ENCODE data around the gene GSTM4. TPM values are rescaled to one million over a fixed set of nuclear protein-coding genes. Genes with fewer than 3 reads are reported as not detected.

GSTM4 gene
- polyA plus RNA-seq, 4 donors = 49.3 to 65.5 (median 61.8) TPM

DNA sequence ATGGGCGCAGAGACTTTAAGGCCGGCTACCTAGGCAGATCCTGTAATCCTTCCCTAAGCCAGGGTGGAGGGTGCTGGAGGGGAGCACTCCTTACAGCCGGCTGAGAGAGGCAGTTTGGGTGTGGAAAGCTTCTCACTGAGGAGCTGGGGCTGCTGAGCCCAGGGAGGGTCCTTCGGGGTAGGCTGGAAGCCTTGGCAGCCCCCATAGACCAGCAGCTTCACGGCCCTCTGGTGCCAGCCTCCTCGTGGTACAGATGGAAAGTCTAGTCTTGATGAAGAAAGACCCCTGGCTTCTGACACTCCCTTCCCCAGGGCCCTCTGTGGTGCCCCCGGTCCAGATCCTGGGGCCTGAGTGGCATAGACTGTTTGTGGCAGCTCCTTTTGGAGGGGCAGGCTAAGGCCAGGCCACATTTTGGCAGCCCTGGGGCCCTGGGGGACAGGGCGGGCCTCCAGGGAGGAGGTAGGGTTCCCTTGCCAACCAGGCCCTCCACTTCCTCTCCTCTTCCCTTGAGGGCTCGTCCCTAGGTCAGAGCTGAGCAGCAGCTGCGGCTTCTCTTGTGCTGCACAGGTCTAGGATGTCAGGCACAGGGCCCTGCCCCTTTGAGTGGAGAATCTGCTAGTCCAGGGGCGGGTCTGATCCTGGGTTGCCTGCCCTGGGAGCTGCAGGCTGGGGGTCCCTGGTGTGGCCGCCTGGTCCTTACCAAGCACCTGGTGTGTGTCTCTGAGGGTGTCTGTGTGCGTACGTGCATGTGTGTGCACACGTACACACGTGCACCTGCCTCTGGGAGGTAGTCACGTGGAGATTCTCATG lies 31.5 kb upstream of the GSTM4 start:
- DNase-seq (ENCODE audit: low read depth in 4 of 4, low spot score in 2 of 4) = no peak

DNA sequence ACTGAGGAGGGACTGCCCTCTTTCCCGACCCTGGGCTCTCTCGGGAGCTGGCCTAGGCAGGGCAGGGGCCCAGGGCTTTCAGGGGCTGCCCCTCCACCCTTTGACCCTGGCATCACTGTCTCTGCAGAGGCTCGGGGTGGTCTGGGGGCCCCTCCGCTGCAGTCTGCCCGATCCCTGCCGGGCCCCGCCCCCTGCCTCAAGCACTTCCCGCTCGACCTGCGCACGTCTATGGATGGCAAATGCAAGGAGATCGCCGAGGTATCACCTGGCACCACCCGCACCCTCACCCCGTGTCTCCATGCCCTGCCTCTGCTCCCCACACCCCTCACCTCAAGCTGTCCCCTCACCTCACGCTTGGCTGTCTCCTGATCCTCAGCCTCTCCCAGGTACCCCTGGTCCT lies 30.7 kb upstream of the GSTM4 start:
- no peak for DNase-seq (ENCODE audit: low read depth in 4 of 4, low spot score in 2 of 4)

DNA sequence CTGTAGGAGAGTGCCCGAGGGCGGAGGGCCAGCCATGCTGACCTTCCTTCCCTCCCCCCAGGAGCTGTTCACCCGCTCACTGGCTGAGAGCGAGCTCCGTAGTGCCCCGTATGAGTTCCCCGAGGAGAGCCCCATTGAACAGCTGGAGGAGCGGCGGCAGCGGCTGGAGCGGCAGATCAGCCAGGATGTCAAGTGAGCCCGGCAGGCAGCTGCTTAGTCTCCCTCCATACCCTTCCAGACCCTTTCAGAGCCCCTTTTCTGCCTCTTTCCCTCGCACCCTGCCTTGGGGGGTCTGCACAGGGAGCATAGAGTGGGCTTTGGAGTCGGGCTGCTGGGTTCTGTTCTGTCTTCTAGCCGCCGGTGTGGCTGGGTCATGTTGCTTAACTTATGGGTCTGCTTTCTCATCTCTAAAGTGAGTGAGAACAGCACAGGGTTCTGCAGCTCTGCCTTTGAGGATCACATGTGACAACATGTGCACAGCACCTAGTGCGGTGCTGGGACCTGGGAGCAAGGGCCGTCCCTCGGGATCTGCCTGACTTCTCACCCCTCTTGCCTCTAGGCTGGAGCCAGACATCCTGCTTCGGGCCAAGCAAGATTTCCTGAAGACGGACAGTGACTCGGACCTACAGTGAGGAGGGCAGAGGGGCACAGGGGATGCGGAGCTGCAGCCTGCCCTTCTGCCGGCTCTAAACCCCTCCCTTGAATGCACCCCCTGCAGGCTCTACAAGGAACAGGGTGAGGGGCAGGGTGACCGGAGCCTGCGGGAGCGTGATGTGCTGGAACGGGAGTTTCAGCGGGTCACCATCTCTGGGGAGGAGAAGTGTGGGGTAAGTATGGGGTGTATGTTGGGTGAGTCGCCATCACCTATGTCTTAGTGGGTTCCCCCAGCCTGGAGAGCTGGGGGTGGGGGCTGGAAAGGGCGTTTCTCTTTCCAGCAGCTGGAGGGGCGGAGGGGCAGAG lies 30.0 kb upstream of the GSTM4 start:
- DNase-seq (ENCODE audit: low read depth in 4 of 4, low spot score in 2 of 4) = no peak

DNA sequence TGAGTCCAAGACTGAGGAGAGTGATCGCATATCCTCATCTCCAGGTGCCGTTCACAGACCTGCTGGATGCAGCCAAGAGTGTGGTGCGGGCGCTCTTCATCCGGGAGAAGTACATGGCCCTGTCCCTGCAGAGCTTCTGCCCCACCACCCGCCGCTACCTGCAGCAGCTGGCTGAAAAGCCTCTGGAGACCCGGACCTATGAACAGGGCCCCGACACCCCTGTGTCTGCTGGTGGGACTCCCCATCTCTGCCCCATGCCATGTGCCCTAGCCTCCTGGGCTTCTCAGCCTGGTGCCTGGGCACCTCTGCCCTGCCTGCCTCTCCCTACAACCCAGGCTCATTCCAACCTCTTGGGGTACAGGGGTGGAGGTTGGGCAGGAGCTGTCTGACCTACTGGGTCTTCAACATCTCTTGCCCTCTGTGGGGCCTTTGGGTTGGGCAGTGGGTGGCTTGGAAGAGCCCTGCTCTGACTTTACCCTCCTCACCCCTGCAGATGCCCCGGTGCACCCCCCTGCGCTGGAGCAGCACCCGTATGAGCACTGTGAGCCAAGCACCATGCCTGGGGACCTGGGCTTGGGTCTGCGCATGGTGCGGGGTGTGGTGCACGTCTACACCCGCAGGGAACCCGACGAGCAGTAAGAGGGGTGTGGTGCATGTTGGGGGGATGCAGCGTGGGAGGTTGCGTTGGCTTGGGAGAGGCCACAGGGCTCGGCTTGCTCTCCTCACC lies 29.1 kb upstream of the GSTM4 start:
- DNase-seq (ENCODE audit: low read depth in 4 of 4, low spot score in 2 of 4) = no peak

DNA sequence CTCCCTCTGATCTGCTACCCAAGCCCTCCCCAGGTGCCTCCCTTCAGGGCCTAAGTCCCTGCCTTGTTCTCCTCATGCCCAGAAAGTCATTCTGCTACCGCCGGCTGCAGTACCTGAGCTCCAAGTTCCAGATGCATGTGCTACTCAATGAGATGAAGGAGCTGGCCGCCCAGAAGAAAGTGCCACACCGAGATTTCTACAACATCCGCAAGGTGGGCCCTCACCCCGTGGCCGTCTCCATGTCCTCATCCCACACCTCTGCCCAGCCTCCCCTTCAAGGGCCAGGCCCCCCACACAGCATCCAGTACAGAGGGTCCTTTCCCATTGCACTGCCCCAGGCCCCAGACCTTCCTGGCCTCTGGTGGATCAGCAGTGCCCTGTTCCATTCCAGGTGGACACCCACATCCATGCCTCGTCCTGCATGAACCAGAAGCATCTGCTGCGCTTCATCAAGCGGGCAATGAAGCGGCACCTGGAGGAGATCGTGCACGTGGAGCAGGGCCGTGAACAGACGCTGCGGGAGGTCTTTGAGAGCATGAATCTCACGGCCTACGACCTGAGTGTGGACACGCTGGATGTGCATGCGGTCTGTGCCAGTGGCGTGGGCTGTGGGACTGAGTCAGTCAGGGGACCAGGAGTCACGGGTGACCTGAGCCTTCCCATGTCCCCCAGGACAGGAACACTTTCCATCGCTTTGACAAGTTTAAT lies 28.1 kb upstream of the GSTM4 start:
- no peak for DNase-seq (ENCODE audit: low read depth in 4 of 4, low spot score in 2 of 4)

DNA sequence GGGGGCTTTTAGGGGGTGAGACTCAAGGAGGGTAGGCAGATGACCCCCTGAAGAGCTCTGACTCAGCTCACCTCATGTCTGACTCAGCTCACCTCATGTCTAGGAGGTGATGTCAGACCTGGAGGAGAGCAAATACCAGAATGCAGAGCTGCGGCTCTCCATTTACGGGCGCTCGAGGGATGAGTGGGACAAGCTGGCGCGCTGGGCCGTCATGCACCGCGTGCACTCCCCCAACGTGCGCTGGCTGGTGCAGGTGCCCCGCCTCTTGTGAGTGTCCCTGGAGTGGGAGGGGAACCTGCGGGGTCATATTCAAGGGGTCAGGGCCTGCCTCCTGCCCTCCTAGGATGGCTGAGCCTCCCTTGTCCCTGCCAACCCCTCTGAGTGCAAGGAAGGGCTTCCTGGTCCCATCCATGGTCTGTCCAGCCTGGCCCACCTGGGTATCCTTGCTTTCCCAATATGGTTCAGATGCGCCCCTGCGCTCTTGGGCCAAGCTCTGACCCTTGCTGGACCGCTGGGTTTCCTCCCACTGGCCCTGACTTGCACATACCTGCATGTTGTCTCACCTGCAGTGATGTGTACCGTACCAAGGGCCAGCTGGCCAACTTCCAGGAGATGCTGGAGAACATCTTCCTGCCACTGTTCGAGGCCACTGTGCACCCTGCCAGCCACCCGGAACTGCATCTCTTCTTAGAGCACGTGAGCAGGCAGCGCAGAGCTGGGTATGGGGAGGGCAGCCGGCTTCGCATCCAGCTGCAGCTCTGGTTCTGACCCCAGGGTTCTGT lies 27.2 kb upstream of the GSTM4 start:
- no peak for DNase-seq (ENCODE audit: low read depth in 4 of 4, low spot score in 2 of 4)

DNA sequence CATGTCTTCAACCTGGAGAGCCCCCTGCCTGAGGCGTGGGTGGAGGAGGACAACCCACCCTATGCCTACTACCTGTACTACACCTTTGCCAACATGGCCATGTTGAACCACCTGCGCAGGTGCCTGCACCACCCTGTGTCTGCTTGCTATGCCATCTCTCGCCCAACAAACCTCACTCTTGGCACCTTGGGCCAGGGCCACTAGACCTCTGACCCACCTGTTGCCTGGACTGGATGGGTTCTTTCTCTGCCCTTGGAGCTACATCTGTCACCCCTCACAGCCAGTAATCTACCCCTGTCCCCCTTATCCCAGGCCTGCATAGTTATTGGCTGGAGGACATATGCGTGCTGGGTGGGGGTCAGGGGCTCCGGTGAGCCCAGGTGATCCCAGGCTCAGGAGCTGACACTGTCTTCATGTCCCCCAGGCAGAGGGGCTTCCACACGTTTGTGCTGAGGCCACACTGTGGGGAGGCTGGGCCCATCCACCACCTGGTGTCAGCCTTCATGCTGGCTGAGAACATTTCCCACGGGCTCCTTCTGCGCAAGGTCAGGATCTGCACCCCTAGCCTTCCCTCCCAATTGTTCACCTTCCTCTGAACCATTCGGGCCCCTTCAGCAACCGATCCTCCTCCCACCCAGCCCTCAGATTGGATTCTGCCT lies 26.4 kb upstream of the GSTM4 start:
- no peak for DNase-seq (ENCODE audit: low read depth in 4 of 4, low spot score in 2 of 4)

DNA sequence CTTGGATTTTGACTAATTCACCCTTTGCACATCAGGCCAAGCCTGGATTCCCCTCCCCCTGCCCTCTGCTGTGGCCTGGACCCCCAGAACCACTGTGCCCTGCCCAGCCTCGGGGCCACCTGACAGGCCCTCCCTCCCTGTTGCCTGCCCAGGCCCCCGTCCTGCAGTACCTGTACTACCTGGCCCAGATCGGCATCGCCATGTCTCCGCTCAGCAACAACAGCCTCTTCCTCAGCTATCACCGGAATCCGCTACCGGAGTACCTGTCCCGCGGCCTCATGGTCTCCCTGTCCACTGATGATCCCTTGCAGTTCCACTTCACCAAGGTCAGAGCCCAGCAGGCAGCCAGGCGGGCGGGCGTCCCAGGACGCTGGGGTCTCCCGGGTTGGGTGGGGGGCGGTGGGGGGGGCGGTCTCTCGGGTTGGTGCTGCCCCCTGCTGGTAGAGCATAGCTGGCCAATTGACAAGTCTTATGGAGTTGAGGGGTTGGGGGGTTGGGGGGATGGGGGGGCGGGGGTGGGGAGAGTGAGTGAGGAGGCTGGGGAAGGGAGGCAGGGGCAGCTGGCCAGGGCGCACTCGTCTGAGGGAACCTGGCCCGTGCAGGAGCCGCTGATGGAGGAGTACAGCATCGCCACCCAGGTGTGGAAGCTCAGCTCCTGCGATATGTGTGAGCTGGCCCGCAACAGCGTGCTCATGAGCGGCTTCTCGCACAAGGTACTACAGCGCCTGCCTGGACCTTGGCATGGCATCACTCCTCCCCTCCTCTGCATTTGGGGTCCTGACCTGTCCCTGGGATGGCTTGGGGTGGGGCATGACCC lies 25.6 kb upstream of the GSTM4 start:
- DNase-seq (ENCODE audit: low read depth in 4 of 4, low spot score in 2 of 4) = no peak

DNA sequence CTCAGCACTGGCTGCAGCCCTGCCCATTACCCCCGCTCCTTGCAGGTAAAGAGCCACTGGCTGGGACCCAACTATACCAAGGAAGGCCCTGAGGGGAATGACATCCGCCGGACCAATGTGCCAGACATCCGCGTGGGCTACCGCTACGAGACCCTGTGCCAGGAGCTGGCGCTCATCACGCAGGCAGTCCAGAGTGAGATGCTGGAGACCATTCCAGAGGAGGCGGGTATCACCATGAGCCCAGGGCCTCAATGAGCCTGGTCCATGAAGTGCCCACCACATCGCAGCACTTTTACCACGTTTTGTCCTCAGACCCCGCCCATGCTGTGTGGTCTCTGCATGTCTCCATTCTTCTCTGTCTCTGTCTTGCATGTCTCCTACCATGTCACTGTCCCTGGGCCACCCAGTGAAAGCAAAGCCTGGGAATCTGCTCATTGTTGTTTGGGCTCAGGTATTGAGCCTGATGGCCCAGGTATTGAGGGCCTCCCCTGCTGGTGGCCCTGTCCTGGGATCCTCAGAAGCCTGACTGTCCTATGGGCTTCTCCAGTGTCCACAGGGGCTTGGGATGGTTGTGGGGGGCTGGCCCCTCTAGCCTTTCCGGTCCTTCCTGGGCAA lies 24.9 kb upstream of the GSTM4 start:
- DNase-seq (ENCODE audit: low read depth in 4 of 4, low spot score in 2 of 4) = no peak

DNA sequence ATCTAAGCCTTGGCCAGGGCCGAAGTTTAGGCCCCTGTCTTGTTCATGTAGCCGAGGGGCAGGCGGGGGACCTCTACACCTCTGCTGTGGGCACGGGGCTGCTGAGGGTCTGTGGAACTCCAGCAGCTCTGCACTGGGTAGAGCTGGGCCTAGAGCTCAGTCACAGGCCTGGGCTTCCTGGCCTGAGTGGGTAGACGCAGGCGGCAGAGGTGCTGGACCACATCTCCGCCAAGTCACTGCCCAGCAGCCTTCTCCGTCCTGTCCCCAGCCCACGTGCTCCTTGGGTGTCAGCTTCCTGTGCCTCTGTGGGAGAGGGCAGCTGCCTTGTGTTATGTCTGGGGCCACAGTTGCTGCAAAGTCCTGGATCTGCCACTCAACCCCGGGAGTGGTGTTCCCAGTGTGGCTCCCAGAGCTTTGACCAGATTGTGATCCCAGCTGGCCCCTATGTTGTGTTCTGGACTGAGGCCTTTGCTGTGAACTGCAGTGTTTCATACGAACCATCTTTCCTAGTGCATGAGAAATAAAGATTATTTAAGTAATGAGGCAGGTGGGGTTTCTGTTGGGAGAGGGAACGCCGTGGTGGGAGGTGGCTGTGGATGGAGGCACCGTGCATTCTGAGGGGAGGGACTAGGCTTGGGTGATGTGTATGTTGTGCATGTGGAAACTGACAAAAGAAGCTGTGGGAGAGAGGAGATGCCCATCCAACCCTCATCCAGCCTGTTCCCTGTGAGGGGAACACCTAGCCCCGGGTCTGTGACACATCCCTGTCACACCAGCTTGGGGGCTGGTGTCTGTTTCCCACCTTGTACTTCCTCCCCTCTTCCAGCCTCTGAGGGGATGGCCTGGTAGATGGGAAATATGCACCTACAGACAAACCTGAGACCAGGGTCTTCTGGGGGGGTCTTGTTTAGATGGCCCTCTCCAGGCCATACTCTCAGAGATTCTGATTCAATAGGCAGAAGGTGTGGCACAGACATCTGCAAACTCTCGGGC lies 24.1 kb upstream of the GSTM4 start:
- DNase-seq (ENCODE audit: low read depth in 4 of 4, low spot score in 2 of 4) = no peak

DNA sequence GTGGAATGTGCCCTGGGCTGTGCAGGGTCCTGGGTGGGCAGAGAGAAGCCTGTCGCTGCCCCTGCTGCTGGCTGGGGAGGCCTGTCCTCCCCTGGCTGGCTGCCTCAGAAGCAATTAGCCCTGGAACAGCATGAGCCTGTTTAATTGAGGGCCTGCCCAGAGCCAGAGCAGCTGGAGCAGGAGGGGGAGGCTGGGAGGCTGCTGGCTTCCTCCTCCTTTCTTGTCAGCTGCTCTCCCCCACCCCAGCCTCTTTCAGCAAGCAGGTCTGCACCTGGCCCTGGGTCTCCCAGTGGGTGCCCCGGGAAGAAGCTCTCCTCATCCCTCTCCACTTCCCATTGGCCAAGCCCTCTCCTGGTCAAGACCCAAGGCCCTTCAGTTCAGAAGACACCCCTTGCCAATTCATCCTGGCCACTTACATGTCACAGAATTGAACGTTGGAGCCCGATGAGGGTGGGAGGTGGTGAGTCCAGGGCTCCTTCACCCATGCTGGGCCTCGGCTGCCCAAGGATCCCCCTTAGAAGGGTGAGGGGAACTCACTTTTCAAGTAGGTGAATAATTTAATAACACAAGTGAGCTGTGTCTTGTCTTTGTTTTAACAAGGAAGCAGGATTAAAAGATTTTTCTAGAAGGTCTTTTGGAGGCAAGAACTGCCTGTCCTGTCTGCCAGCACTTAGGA lies 23.1 kb upstream of the GSTM4 start:
- DNase-seq (ENCODE audit: low read depth in 4 of 4, low spot score in 2 of 4) = no peak

DNA sequence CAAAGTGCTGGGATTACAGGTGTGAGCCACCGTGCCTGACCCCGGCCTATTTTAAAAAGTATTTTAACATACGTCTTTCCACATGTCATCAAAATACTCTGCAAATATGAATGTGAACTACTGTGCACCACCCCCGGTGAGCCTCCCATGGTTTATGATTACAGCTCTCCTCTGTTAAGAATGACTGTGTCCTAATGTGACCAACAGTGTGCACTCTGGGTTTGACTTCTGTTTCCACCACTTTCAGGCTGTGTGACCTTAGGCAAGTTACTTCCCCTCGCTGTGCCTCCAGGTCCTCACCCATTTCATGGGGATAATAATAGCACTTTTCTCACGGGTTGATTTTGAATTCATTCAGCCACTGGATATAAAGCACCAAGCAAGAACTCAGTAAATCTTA lies 21.6 kb upstream of the GSTM4 start:
- no peak for DNase-seq (ENCODE audit: low read depth in 4 of 4, low spot score in 2 of 4)

DNA sequence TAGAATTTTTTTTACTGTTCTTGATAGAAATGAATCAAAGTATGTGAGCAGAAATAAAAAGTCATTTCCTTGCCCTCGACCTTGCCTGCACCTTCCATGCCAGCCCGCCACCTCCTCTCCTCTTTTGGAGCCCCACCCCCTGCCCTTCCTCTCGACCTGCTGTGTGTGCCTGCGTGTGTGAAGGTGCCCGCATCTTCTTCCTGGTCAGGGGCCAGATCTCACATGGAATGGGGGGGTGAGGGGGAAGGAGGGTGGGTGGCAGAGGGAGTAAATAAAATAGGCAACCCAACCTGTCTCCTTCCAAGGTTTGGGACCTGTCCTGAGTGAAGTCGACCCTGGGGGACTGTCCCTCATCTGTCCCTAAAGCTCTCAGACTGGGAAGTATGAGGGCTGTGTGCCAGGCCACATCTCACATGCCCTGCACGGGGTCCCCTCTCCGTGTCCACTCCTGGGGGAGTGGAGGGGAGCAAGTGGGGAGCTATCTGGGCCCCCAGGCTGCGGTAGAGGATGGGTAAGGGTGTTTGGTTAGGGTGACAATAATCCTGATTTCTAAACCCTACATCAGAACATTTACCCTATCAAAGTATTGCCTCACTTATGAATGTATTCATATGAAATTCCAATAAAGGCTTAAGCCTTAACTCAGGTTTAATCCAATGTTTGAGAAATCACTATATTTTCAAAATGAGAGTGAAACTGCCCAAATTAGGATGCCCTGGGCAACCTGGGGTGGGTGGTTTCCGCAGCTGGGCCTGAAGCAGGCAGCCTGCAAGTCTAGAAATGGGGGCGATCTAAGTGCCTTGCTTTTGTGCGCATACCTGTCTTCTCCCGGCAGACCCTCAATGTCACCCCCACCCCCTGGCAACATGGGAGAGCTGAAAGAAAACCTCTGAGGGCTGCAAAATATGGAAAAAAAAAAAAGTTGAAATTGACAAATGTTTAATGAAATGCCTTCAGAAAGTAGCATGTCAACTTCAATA lies 20.8 kb upstream of the GSTM4 start:
- no peak for DNase-seq (ENCODE audit: low read depth in 4 of 4, low spot score in 2 of 4)

DNA sequence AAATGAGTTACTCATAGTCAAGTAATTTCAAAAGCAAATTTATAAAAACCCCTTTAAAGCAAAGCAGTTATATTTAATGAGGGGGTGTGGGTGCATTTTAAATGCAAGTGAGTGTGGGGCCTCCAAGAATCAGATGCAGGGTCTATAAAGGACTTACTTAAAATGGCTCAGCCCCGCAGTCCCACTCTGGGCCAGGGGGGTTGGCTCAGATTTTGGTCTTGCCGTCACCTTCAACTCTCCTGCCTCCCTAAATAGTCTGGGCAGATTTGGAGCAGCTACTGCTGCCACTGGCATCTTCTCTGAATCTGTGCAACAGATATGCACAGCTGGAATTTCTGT lies 20.1 kb upstream of the GSTM4 start:
- no peak for DNase-seq (ENCODE audit: low read depth in 4 of 4, low spot score in 2 of 4)
